ENCODE measurements around the gene NDUFA6. TPM values are rescaled to one million over a fixed set of nuclear protein-coding genes. Genes with fewer than 3 reads are reported as not detected.

The NDUFA6 gene
- polyA plus RNA-seq, 1 donor (not counting 4 experiments of a cell fraction or from before 2014, with no cell fraction given): 86.7 TPM

DNA sequence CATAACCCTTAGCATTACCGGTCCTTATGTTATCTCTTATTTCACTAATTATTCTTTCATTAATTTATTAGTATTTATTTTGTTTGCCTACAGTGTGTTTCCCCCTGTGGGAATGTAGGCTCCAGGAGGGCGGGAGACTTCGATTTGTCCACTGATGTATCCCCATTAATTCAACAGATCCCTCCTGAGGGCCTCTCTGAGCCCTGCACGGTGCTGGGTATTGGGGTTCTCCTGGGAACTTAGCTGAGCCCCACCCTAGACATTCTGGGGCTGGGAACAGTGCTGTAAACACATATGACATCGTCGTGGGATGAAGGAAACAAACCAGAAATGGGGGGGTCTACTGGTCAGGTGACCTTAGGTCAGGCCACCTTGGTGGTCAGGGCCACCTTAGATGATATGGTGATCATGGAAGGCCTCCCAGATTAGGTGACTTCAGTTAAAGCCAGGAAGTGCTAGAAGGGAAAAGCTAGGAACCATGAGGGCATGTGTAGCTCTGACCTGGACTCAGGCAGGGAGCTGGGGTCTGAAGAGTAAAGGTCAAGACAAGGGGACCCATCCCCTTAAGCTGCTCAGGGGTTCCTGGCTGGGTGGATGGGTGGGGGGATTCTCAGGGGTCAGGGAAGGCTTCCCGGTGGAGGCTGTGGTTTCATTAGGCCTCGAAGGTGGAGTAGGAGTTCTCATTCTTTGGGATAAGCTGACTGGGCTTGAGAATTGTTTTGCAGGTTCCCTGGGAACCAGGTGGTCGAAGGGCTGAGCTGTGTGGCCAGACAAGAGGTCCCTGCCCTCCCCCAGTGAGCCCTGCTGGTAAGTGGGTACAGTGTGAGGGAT lies 15.5 kb downstream of the NDUFA6 start:
- Histone ChIP-seq H3K79me2 (ENCODE audit: control insufficient read depth, insufficient read depth, low read length) (peaks cover 1% of the 10 kb centered on the region), H3K9me3 (ENCODE audit: control insufficient read depth, low read depth, low read length) (peaks cover 3% of the 10 kb centered on the region), H3K27ac (ENCODE audit: control insufficient read depth, insufficient read depth, low read length) (peak overlapping the region; percentile 14), H3K27me3 (ENCODE audit: control insufficient read depth, extremely low read depth, insufficient read depth, low read length) (no peaks in the 10 kb centered on the region), H3K9ac (ENCODE audit: control insufficient read depth, extremely low read depth, insufficient read depth, low read length) (peak overlapping the region; percentile 72), H3K4me3 (ENCODE audit: control insufficient read depth in 2 of 3, extremely low read depth in 1 of 3, insufficient read depth in 2 of 3, low read depth in 1 of 3, low read length in 3 of 3) (peak overlapping the region; percentile 35 to 54 (median 44)), H2AFZ (ENCODE audit: control insufficient read depth, low read length) (no peak overlapping the region), H4K20me1 (ENCODE audit: control insufficient read depth, extremely low read depth, insufficient read depth, low read length) (no peaks in the 10 kb centered on the region), H3K36me3 (ENCODE audit: control insufficient read depth in 2 of 2, extremely low read depth in 1 of 2, insufficient read depth in 2 of 2, low read length in 2 of 2) (peaks cover 0 to 2% of the 10 kb centered on the region in 2 experiments), H3K4me1 (ENCODE audit: control insufficient read depth, extremely low read depth, insufficient read depth, low read length) (peaks cover 19% of the 10 kb centered on the region), H3K9me1 (ENCODE audit: control insufficient read depth, extremely low read depth, insufficient read depth, low read length) (no peaks in the 10 kb centered on the region), H3K4me2 (ENCODE audit: control insufficient read depth, extremely low read depth, insufficient read depth, low read depth, low read length) (peak overlapping the region; percentile 66)
- no peak for DNase-seq (ENCODE audit: low read depth, low spot score)
- dilution Hi-C loops (cut with MboI; ENCODE audit: extremely low pct_ligation_motif_present, low sequenced_read_pairs): no loop called here
- no peak for FAIRE-seq
- TF ChIP-seq, protein P1, sequence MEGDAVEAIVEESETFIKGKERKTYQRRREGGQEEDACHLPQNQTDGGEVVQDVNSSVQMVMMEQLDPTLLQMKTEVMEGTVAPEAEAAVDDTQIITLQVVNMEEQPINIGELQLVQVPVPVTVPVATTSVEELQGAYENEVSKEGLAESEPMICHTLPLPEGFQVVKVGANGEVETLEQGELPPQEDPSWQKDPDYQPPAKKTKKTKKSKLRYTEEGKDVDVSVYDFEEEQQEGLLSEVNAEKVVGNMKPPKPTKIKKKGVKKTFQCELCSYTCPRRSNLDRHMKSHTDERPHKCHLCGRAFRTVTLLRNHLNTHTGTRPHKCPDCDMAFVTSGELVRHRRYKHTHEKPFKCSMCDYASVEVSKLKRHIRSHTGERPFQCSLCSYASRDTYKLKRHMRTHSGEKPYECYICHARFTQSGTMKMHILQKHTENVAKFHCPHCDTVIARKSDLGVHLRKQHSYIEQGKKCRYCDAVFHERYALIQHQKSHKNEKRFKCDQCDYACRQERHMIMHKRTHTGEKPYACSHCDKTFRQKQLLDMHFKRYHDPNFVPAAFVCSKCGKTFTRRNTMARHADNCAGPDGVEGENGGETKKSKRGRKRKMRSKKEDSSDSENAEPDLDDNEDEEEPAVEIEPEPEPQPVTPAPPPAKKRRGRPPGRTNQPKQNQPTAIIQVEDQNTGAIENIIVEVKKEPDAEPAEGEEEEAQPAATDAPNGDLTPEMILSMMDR (optimal IDR thresholded peaks at IDR 0.05 in 1 of 3, IDR thresholded peaks at IDR 0.05 in 1 of 3, conservative IDR thresholded peaks at IDR 0.05 in 1 of 3; ENCODE audit: extremely low read depth in 1 of 3, insufficient read depth in 2 of 3, low read length in 3 of 3): no peak
- TF ChIP-seq EZH2 (IDR thresholded peaks at IDR 0.05; ENCODE audit: low read length): no peak

DNA sequence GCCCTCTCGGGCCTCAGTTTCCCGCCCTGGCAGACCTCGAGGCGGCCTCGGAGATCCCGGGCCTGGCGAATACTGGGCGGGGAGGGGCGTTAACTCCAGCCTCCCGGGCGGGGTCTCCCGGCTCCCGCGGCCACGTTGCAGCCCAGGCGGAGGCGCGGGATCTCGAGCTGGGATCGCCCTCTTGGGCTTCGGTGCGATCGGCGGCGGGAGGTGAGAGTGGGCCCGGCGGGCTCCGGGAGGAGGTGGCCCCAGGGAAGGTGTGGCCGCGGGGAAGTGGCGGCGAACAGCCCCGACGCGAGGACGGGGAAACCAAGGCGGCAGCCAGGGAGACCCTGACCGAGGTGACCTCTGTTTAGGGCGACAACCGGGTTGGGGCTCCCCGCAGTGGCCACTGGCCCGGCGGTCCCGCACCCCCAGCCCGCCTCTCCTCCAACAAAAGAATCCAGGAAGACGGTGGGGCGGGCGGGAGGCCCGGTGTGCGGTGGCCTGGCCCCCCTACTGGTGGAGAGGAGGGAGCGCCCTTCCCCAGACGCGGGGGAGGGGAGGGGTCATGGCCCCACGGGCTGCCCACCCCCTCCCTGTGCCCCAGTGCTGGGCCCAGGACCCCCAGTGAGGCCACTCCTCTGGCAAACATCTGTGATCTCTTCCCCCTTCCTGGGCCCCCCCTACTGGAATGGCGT lies 16.3 kb downstream of the NDUFA6 start, which contains the start of gene PHETA2:
Gene PHETA2 (plus strand): TSS at position 117 of the 680 bp plus-strand sequence. CDS start 3,046 bp downstream, outside the sequence.
- Histone ChIP-seq H3K9me3 (ENCODE audit: control insufficient read depth, low read depth, low read length) (peaks cover 3% of the 10 kb centered on the region), H3K27ac (ENCODE audit: control insufficient read depth, insufficient read depth, low read length) (peak within 1 kb of the TSS; percentile 43), H3K9me1 (ENCODE audit: control insufficient read depth, extremely low read depth, insufficient read depth, low read length) (no peaks in the 10 kb centered on the region), H4K20me1 (ENCODE audit: control insufficient read depth, extremely low read depth, insufficient read depth, low read length) (no peaks in the 10 kb centered on the region), H3K4me1 (ENCODE audit: control insufficient read depth, extremely low read depth, insufficient read depth, low read length) (peaks cover 23% of the 10 kb centered on the region), H3K79me2 (ENCODE audit: control insufficient read depth, insufficient read depth, low read length) (peaks cover 3% of the 10 kb centered on the region), H2AFZ (ENCODE audit: control insufficient read depth, low read length) (peak within 1 kb of the TSS; percentile 82), H3K27me3 (ENCODE audit: control insufficient read depth, extremely low read depth, insufficient read depth, low read length) (no peaks in the 10 kb centered on the region), H3K36me3 (ENCODE audit: control insufficient read depth in 2 of 2, extremely low read depth in 1 of 2, insufficient read depth in 2 of 2, low read length in 2 of 2) (peaks cover 0 to 2% of the 10 kb centered on the region in 2 experiments), H3K4me2 (ENCODE audit: control insufficient read depth, extremely low read depth, insufficient read depth, low read depth, low read length) (peak within 1 kb of the TSS; percentile 66), H3K9ac (ENCODE audit: control insufficient read depth, extremely low read depth, insufficient read depth, low read length) (peak within 1 kb of the TSS; percentile 72), H3K4me3 (ENCODE audit: control insufficient read depth in 2 of 3, extremely low read depth in 1 of 3, insufficient read depth in 2 of 3, low read depth in 1 of 3, low read length in 3 of 3) (peak within 1 kb of the TSS; percentile 35 to 54 (median 44))
- DNase-seq (ENCODE audit: low read depth, low spot score): no peak
- dilution Hi-C loops (cut with MboI; ENCODE audit: extremely low pct_ligation_motif_present, low sequenced_read_pairs): no loop called here
- no peak for FAIRE-seq
- TF ChIP-seq, protein P1 (optimal IDR thresholded peaks at IDR 0.05 in 1 of 3, IDR thresholded peaks at IDR 0.05 in 1 of 3, conservative IDR thresholded peaks at IDR 0.05 in 1 of 3; ENCODE audit: extremely low read depth in 1 of 3, insufficient read depth in 2 of 3, low read length in 3 of 3): peak; percentile 7 to 28 (median 20)
- no peak for TF ChIP-seq EZH2 (IDR thresholded peaks at IDR 0.05; ENCODE audit: low read length)
